ENCODE data around the gene TRIM36. TPM values are rescaled to one million over a fixed set of nuclear protein-coding genes. Genes with fewer than 3 reads are reported as not detected.
A peak's percentile ranks its signal among the peaks of the same experiment; 100 is the strongest.

Gene TRIM36
- total and polyA plus RNA-seq, 10 of the 15 experiments (the other 5 are each of a cell fraction or from before 2014, with no cell fraction given): 0.01 to 0.09 (median 0.07) TPM; not detected in 6

DNA sequence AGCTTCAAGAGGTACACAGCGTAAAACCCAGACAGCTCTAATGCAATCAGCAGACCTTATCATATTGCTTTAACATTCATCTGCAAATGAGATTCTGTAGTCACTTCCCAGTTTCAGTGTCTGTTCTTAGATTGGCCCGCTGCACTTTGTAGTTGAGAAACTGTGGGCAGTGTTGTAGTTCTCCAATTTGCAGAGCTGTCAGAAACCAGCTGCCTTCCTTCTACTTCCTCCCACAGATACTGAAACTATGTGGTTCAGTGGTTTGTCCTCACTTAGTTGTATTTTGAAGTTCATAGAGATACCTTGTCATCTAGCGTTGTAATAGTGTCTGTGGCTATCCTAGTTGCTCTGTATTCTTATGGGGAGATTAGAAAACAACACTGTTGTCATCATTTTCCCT lies 39.6 kb upstream of the TRIM36 start (continued):
- TF ChIP-seq BACH1 (IDR thresholded peaks at IDR 0.05; ENCODE audit: borderline replicate concordance) (peak; percentile 41; the same call in 1 of the 2 replicates), BHLHE40 (IDR thresholded peaks at IDR 0.05; ENCODE audit: borderline replicate concordance in 1 of 2, low read depth in 2 of 2, low read length in 1 of 2) (peak; percentile 37 to 46; a peak in 2 of 4 replicates), CBX5 (IDR thresholded peaks at IDR 0.05; ENCODE audit: low read depth) (0 out of 2 replicates have a peak, but pooled peaks have one; percentile 44), RELA (IDR thresholded peaks at IDR 0.05; ENCODE audit: borderline replicate concordance, partially characterized antibody) (no peak), NFYA (IDR thresholded peaks at IDR 0.05; ENCODE audit: borderline replicate concordance, low read depth, low read length) (no peak), POU2F2 (IDR thresholded peaks at IDR 0.05; ENCODE audit: borderline replicate concordance, low read depth, low read length) (0 out of 3 replicates have a peak, but pooled peaks have one; percentile 52), HDGF (IDR thresholded peaks at IDR 0.05) (no peak), RAD21 (IDR thresholded peaks at IDR 0.05; ENCODE audit: insufficient read depth, low read depth, low read length) (no peak), JUND (IDR thresholded peaks at IDR 0.05; ENCODE audit: low read depth, low read length) (no peak), TBL1XR1 (IDR thresholded peaks at IDR 0.05; ENCODE audit: low read depth, low read length) (peak; percentile 87; the same call in 1 of the 2 replicates), SIX5 (IDR thresholded peaks at IDR 0.05; ENCODE audit: low read depth, low read length, severe bottlenecking) (no peak)
- TF ChIP-seq, protein P1, sequence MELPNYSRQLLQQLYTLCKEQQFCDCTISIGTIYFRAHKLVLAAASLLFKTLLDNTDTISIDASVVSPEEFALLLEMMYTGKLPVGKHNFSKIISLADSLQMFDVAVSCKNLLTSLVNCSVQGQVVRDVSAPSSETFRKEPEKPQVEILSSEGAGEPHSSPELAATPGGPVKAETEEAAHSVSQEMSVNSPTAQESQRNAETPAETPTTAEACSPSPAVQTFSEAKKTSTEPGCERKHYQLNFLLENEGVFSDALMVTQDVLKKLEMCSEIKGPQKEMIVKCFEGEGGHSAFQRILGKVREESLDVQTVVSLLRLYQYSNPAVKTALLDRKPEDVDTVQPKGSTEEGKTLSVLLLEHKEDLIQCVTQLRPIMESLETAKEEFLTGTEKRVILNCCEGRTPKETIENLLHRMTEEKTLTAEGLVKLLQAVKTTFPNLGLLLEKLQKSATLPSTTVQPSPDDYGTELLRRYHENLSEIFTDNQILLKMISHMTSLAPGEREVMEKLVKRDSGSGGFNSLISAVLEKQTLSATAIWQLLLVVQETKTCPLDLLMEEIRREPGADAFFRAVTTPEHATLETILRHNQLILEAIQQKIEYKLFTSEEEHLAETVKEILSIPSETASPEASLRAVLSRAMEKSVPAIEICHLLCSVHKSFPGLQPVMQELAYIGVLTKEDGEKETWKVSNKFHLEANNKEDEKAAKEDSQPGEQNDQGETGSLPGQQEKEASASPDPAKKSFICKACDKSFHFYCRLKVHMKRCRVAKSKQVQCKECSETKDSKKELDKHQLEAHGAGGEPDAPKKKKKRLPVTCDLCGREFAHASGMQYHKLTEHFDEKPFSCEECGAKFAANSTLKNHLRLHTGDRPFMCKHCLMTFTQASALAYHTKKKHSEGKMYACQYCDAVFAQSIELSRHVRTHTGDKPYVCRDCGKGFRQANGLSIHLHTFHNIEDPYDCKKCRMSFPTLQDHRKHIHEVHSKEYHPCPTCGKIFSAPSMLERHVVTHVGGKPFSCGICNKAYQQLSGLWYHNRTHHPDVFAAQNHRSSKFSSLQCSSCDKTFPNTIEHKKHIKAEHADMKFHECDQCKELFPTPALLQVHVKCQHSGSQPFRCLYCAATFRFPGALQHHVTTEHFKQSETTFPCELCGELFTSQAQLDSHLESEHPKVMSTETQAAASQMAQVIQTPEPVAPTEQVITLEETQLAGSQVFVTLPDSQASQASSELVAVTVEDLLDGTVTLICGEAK (IDR thresholded peaks at IDR 0.05; ENCODE audit: borderline replicate concordance): no peak
- TF ChIP-seq, protein P2, sequence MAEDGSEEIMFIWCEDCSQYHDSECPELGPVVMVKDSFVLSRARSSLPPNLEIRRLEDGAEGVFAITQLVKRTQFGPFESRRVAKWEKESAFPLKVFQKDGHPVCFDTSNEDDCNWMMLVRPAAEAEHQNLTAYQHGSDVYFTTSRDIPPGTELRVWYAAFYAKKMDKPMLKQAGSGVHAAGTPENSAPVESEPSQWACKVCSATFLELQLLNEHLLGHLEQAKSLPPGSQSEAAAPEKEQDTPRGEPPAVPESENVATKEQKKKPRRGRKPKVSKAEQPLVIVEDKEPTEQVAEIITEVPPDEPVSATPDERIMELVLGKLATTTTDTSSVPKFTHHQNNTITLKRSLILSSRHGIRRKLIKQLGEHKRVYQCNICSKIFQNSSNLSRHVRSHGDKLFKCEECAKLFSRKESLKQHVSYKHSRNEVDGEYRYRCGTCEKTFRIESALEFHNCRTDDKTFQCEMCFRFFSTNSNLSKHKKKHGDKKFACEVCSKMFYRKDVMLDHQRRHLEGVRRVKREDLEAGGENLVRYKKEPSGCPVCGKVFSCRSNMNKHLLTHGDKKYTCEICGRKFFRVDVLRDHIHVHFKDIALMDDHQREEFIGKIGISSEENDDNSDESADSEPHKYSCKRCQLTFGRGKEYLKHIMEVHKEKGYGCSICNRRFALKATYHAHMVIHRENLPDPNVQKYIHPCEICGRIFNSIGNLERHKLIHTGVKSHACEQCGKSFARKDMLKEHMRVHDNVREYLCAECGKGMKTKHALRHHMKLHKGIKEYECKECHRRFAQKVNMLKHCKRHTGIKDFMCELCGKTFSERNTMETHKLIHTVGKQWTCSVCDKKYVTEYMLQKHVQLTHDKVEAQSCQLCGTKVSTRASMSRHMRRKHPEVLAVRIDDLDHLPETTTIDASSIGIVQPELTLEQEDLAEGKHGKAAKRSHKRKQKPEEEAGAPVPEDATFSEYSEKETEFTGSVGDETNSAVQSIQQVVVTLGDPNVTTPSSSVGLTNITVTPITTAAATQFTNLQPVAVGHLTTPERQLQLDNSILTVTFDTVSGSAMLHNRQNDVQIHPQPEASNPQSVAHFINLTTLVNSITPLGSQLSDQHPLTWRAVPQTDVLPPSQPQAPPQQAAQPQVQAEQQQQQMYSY (CRISPR knock-in tag; IDR thresholded peaks at IDR 0.05): no peak
- TF ChIP-seq, protein P3, sequence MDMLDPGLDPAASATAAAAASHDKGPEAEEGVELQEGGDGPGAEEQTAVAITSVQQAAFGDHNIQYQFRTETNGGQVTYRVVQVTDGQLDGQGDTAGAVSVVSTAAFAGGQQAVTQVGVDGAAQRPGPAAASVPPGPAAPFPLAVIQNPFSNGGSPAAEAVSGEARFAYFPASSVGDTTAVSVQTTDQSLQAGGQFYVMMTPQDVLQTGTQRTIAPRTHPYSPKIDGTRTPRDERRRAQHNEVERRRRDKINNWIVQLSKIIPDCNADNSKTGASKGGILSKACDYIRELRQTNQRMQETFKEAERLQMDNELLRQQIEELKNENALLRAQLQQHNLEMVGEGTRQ (IDR thresholded peaks at IDR 0.05; ENCODE audit: borderline replicate concordance, low read depth, low read length): no peak
- TF ChIP-seq, protein P4, sequence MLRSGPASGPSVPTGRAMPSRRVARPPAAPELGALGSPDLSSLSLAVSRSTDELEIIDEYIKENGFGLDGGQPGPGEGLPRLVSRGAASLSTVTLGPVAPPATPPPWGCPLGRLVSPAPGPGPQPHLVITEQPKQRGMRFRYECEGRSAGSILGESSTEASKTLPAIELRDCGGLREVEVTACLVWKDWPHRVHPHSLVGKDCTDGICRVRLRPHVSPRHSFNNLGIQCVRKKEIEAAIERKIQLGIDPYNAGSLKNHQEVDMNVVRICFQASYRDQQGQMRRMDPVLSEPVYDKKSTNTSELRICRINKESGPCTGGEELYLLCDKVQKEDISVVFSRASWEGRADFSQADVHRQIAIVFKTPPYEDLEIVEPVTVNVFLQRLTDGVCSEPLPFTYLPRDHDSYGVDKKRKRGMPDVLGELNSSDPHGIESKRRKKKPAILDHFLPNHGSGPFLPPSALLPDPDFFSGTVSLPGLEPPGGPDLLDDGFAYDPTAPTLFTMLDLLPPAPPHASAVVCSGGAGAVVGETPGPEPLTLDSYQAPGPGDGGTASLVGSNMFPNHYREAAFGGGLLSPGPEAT (IDR thresholded peaks at IDR 0.05; ENCODE audit: low read depth): peak; percentile 87
- TF ChIP-seq, protein P5, sequence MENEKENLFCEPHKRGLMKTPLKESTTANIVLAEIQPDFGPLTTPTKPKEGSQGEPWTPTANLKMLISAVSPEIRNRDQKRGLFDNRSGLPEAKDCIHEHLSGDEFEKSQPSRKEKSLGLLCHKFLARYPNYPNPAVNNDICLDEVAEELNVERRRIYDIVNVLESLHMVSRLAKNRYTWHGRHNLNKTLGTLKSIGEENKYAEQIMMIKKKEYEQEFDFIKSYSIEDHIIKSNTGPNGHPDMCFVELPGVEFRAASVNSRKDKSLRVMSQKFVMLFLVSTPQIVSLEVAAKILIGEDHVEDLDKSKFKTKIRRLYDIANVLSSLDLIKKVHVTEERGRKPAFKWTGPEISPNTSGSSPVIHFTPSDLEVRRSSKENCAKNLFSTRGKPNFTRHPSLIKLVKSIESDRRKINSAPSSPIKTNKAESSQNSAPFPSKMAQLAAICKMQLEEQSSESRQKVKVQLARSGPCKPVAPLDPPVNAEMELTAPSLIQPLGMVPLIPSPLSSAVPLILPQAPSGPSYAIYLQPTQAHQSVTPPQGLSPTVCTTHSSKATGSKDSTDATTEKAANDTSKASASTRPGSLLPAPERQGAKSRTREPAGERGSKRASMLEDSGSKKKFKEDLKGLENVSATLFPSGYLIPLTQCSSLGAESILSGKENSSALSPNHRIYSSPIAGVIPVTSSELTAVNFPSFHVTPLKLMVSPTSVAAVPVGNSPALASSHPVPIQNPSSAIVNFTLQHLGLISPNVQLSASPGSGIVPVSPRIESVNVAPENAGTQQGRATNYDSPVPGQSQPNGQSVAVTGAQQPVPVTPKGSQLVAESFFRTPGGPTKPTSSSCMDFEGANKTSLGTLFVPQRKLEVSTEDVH (IDR thresholded peaks at IDR 0.05; ENCODE audit: low read depth, partially characterized antibody): peak; percentile 54

Measured in GM12878 (cell line).